ENCODE results near the gene TNS3.

The TNS3 gene

GRCh38 chr7:47518827-47519226 is 63.1 kb downstream of the TNS3 start:
- no peak for DNase-seq

DNA sequence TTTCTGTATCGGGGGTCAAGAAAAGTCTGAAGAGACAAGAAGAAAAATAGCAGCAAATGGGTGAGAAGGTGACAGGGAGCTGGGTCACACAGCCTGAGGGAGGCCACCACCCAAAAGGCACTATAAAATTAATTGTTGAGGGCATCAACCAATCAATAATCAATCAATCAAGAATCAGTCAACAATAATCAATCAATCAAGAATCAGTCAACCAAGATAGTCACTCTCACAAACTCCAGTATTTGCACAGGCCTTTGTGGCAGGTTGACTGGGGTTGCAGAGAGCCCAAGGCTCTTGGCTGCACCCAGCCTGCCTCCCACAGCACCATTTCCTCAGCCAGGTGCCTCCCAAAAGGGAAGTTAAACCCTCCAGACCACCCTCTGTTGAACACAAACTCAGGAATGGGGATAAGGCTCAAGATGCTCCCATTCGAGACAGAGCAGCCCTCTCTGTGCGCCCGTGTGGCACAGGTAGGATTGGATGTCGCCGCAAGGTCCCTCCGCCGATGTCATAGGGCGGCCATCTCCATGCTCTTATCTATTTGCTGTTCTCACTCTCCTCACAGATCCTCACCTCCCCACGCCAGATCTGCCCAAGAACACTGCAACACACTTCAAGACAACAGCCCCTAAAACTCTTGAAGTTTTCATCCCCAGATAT is 64.0 kb downstream of the TNS3 start:
- no peak for DNase-seq

DNA sequence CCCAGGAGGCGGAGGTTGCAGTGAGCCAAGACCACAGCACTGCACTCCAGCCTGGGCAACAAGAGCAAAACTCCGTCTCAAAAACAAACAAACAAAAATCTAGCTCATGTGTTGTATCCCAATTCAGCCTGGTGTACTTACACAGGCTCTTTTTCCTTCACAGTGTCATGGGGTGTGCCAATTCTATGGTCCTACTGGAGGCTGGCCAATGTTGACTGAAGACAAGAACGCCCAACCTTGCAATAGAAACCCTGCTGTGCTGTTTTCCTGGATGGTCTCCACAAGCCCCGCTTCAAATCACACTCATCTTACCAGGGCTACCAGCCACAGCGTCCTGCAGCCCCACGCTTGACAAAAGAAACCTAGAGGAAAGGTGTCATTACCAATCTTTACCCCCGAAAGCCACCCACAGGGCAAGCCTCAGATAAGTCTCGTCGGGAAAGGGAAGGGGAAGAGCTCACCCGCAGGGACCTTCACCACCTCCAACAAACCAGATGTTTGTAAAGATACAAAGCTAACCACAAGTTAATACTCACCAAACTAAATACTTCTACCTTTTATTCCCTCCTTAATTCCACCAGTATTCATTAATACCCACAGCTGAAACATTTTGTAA is 64.8 kb downstream of the TNS3 start:
- DNase-seq: no peak

GRCh38 chr7:47516386-47516785 is 65.5 kb downstream of the TNS3 start:
- no peak for DNase-seq

DNA sequence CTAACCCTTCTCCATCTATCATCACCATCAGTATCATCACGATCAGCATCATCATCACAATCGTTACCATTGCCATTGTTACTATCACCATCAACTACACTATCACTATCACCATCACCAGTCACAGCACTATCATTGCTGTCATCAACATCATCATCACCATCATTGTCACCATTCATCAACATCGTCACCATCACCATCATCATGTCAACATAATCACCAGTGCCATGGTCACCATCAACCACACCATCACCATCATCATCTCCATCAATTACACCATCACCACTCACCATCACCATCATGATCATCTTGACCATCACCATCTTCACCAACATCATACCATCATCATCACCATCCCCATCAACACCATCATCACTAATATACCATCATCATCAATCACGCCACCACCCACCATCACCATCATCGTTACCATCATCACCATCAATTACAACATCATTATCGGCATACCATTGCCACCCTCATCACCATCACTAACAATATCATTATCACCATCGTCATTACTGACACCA is 66.5 kb downstream of the TNS3 start:
- no peak for DNase-seq

DNA sequence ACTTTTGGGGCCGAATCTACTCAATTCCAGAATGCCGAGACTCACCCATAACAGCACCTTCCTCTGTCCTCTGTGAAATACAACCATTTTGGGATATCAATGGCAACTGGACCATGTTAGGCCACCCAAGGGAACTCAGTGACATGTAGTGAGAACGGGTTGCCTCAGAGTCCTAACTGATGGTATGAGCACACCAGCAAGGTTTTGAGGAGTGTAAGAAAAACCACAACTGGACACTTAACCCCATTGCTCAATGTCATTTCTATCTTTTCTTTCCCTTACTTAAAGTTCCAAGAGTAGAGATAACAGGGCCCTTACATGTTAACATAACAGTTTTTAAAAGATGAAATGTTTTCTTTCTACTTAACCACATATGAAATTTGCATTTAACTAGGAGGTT is 67.1 kb downstream of the TNS3 start:
- DNase-seq: no peak

GRCh38 chr7:47514367-47514766 is 67.5 kb downstream of the TNS3 start:
- no peak for DNase-seq

DNA sequence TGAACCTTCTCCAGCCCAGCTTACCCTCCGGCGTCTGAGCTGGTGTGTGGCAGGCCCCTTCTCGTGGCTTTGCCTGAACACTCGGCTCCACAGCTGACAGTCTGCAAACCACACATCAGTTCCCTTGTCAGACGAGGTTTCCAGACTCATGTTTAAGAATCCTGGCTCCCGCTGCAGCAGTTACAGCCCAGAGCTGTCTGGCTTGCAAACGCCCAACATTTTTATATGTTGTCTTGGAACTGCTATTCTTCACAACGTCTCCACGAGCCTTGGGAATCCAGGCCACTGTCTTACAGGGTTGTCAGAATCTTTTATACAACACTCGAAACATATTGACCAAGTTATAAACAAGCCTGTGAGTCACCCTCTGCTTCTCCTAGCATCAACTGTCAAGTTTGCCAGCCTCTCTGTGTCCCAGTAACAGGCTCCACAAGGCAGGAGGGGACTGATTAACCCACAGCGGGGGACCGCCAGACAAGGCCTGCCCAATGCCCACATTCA is 68.1 kb downstream of the TNS3 start:
- no peak for DNase-seq

DNA sequence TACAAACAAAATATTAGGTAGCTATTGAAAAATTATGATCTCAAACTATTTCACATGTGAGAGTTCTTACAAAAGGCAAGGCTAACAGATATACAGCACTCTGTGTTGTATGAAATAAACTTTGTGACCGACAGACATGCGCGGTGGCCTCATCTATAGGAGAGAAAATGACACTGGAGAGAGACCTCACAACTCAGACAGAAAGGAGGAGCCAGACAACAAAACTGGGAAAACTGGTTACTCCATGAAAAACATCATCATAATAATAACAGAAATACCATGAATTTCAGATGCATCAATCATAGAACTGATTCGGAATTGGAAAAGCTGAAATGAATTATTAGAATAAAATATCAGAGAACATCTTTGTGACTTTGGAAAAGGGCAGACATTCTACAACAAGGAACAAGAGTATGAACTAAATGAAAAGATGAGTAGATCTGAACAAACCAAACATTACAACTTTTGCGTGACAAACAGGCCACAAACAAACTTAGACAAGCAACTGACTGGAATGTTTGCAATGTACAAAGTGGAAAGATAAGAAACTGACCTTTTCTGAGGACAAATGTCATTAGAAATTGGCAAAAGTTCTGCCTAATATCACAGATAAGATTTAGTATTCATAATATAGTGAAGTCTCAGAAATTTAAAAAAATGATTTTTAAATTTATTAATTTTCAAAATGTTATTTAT is 69.3 kb downstream of the TNS3 start:
- no peak for DNase-seq

GRCh38 chr7:47511699-47512370 is 70.1 kb downstream of the TNS3 start:
- no peak for DNase-seq

DNA sequence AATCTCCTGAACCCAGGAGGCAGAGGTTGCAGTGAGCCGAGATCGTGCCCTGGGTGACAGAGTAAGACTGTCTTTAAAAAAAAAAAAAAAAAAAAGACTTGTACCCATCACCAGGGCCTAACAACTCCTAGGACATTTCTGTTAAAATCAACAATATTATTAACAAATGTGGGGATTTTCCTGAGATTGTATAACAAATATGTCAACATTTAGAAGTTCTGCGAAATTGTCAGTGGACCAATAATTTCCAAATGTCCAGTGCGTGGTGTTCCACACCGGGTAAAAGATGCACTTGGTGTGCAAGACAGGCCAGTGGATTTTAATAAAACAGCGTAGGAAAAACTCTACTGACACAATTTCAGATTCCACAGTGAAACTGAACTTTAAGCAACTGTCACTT is 71.1 kb downstream of the TNS3 start:
- DNase-seq: no peak

- DNase-seq: no peak
Measured at GRCh38 chr7:47510192-47510591, 71.7 kb downstream of the TNS3 start.

DNA sequence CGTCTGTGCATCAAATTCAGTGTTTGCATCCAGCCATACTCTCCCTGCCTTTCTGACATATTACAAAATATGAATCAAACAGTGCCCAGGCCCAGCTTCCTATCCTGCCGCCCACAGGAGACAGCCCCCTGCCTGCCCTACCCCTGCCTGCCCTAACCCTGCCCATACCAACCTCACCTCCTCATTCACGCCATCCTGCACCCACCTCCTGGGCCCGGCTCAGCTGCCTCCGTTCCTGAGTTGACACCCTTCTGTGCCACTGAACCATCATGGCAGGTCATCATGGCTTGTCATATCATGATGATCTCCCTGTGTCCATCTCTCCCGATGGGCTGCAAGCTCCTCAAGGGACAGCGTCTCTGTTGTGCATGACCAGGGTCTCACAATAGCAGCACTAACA is 72.3 kb downstream of the TNS3 start:
- no peak for DNase-seq

DNA sequence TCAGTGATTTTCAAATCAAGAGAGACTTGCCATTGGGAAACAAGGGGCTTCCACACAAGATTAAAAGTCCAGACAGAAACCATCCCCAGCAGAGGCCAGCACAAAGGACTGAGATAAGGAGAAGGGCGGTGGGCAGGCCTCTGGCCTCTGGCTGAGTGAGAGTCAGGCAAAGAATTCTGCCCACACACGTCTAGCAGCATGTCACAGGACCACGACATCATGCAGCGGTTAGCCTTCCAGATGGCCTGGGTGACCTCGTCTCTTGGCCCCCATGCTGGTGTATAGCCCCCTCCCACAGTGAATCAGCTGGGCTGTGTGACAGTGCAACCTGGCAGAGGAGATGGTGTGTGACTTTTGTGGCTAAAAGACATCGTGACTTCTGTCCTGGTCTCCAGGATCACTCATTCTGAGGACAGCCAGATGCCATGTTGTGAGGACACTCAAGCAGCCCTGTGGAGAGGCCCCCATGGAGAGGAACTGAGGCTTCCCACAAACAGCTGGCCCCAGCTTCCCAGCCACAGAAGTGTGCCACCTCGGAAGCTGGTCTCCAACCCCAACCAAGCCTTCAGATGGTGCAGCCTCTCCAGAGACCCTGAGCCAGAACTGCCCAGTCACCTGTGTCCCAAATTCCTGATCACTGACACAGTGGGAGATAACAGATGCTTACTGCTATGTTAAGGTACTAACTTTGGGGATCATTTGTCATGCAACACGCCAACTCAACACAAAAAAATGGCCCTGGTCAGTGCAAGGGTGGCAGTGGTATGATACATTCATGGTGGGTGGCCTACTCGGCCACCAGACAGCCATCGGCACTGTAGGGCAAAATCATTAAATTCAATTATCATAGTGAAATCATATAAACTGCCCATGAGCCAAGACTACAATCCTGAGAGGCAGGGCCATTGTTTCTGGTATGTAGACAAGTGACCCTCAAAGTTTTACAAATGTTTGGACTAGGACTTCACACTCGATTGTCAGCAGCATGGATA is 73.2 kb downstream of the TNS3 start:
- DNase-seq: no peak

- no peak for DNase-seq
Measured at GRCh38 chr7:47507522-47507921, 74.4 kb downstream of the TNS3 start.

GRCh38 chr7:47506382-47507339 is 75.2 kb downstream of the TNS3 start:
- DNase-seq: no peak

DNA sequence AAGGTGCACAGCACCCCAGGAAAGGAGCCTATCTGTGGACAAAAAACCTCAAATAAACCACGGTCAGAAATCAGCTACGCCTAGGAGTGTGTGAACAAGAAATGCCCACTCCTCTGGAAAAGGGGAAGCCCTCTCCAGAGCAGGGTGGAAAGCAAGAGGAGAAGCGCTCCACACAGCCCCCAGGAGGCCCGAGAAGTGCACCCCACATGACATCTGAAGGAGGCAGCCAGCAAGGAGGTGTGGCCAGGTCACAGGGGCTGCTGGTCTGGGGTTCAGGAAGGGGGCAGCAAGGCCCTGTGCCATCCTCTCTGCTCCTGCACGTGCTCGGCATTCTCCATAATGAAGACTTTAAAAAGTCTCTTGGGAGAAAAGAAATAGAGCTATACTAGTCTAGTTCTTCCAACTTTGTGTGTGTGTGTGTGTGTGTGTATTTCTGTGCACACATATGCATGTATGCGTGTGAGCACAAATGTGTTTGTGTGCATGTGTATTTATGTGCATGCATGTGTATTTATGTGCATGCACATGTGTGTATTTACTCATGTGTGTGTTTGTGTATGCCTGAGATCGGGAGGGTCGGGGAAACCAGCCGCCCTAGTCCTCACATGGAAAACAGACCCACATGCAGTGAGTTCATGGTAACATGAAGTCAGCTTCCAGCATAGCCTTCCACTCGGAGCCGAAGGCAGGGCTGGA is 76.5 kb downstream of the TNS3 start:
- DNase-seq: no peak

- DNase-seq: no peak
Measured at GRCh38 chr7:47504551-47505311, 77.2 kb downstream of the TNS3 start.

DNA sequence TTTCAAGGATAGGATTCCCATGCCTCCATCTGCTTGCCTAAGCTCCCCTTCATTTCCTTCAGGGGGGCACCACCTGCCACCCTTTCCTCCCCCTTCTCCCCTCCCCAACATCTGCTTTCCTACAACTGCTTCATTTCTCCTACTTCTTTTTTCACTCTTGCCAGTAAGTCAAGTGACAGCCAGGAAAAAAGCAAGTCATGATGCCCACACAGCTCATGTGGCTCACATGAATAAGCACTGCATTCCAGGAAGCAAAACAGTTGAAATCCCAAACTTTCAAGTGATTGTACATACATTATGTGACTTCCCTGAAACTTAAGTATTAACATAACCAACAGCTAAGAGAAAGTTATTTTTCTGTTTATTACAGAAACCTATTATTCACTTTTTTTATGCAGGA is 78.6 kb downstream of the TNS3 start:
- no peak for DNase-seq

Measured in DMS79 (cell line).